ENCODE measurements around the gene KLHL18. TPM values are rescaled to one million over a fixed set of nuclear protein-coding genes. Genes with fewer than 3 reads are reported as not detected.

Gene KLHL18
- total RNA-seq, 2 donors from 2014 or later: 22.6 to 29.0 TPM

DNA sequence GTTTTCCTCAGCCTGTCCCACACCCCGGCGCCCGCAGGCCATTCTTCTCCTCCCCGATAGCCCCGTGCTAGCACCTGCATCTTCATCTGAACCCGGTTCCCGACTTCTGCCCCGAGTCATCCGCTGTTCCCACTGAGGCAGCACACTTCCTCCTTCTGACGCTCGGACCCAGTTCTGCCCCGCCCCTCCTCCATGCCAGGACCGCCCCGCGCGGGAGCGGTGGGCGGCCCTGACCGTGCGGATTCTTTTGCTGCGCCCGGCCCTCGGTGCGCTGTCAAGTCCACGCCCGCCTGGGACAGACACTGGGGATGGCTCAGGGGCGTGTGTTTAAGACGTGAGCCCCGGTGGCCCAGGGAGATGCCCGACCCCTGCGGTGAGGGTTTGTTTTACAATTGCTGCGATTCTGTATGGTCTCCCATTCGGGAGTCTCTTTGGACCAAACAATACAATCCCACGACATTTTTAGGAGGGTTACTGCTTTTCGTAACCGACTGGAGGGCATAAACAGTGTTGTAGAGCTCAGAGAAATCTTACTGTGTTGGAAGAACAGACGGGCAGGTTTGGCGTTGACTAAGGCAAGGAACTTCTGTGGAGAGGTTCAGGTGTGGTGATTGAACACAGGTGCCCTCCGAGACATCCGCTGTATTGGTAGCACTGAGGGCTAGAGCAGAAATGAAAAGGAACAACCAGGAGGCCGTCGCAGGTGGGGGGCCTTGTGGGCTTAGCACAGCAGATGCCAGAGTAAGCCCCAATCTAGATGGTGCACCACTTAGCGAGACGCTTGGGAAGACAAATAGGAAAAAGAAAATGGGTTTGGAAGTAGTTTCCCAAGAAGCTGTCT, 98.8 kb downstream of the KLHL18 start:
- ATAC-seq (replicated peaks in 1 of 2): peak; percentile 72 to 76
- peaks cover 66% of the 10 kb centered on the region for H3K4me1 Mint-ChIP-seq (ENCODE audit: low read depth)
- H3K27ac Mint-ChIP-seq: peak overlapping the region; percentile 66

GRCh38 chr3:47384425-47384824, 101.7 kb downstream of the KLHL18 start:
- ATAC-seq (replicated peaks in 1 of 2): no peak
- DNase-seq: no peak
- Mint-ChIP-seq H3K4me3 (no peak overlapping the region), H3K36me3 (ENCODE audit: insufficient read depth in 2 of 2) (peaks cover 5 to 10% of the 10 kb centered on the region in 2 donors), H3K9me3 (no peaks in the 10 kb centered on the region), H3K27ac (no peak overlapping the region), H3K27me3 (ENCODE audit: low read depth) (no peaks in the 10 kb centered on the region), H3K4me1 (ENCODE audit: low read depth) (peaks cover 64% of the 10 kb centered on the region)

More for the DNA sequence above, 98.8 kb downstream of the KLHL18 start:
- DNase-seq: peak; percentile 88 to 89
- Mint-ChIP-seq H3K27me3 (ENCODE audit: low read depth) (no peaks in the 10 kb centered on the region), H3K4me3 (peak overlapping the region; percentile 99 to 100), H3K36me3 (ENCODE audit: insufficient read depth in 2 of 2) (peaks cover 3 to 8% of the 10 kb centered on the region in 2 donors), H3K9me3 (no peaks in the 10 kb centered on the region)

GRCh38 chr3:47385007-47385406, 102.3 kb downstream of the KLHL18 start:
- Mint-ChIP-seq H3K4me1 (ENCODE audit: low read depth) (peaks cover 58% of the 10 kb centered on the region), H3K27me3 (ENCODE audit: low read depth) (no peaks in the 10 kb centered on the region), H3K4me3 (no peak overlapping the region), H3K9me3 (no peaks in the 10 kb centered on the region), H3K36me3 (ENCODE audit: insufficient read depth in 2 of 2) (peaks cover 5 to 10% of the 10 kb centered on the region in 2 donors), H3K27ac (no peak overlapping the region)
- no peak for DNase-seq
- ATAC-seq (replicated peaks in 1 of 2): no peak

DNA sequence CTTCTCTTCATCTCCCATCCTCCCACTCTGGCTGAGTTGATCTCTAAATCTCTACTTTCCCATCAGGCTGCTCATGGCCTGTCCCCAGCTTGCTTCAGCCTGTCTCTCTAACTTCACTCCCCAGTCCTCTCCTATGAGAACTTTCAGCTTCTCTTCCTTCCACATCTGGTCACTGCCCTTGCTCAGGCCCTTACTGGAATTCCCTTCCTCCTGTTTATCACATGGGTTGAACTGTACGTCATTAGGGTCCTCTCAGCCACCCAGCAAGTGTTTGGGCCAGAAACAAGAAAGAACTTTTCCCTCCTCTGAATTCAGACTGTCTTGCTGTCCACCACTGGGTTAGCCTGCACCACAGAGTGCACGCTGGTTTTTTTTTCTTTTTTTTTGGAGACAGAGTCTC, 103.1 kb downstream of the KLHL18 start:
- H3K4me1 Mint-ChIP-seq (ENCODE audit: low read depth): peaks cover 53% of the 10 kb centered on the region
- H3K4me3 Mint-ChIP-seq: no peak overlapping the region
- H3K27ac Mint-ChIP-seq: no peak overlapping the region
- H3K36me3 Mint-ChIP-seq (ENCODE audit: insufficient read depth in 2 of 2): peaks cover 2 to 8% of the 10 kb centered on the region in 2 donors
- no peak for DNase-seq
- H3K9me3 Mint-ChIP-seq: no peaks in the 10 kb centered on the region
- ATAC-seq (replicated peaks in 1 of 2): no peak
- no peaks in the 10 kb centered on the region for H3K27me3 Mint-ChIP-seq (ENCODE audit: low read depth)

DNA sequence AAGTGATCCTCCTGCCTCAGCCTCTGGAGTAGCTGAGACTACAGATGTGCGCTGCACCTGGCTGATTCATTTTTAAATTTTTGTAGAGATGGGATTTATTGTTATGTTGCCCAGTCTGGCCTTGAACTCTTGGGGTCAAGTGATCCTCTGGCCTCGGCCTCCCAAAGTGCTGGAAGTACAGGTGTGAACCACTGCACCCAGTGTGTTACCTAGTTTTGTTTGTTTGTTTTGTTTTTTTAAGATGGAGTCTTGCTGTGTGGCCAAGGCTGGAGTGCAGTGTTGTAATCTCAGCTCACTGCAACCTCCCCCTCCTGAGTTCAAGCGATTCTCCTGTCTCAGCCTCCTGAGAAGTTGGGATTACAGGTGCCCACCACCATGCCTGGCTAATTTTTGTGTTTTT, 110.2 kb downstream of the KLHL18 start:
- no peak overlapping the region for H3K27ac Mint-ChIP-seq
- H3K36me3 Mint-ChIP-seq (ENCODE audit: insufficient read depth in 2 of 2): peaks cover 0 to under 1% of the 10 kb centered on the region in 2 donors
- no peak for ATAC-seq (replicated peaks in 1 of 2)
- DNase-seq: no peak
- H3K4me3 Mint-ChIP-seq: no peak overlapping the region
- H3K27me3 Mint-ChIP-seq (ENCODE audit: low read depth): no peaks in the 10 kb centered on the region
- H3K4me1 Mint-ChIP-seq (ENCODE audit: low read depth): peaks cover 28% of the 10 kb centered on the region
- H3K9me3 Mint-ChIP-seq: no peaks in the 10 kb centered on the region

- no peak for DNase-seq
- Mint-ChIP-seq H3K36me3 (ENCODE audit: insufficient read depth in 2 of 2) (peaks cover 0 to 2% of the 10 kb centered on the region in 2 donors), H3K4me1 (ENCODE audit: low read depth) (peaks cover 28% of the 10 kb centered on the region), H3K27ac (no peak overlapping the region), H3K27me3 (ENCODE audit: low read depth) (no peaks in the 10 kb centered on the region), H3K4me3 (no peak overlapping the region), H3K9me3 (no peaks in the 10 kb centered on the region)
- ATAC-seq (replicated peaks in 1 of 2): no peak
Measured at GRCh38 chr3:47394140-47394870, 111.6 kb downstream of the KLHL18 start.

- ATAC-seq (replicated peaks in 1 of 2): no peak
- H3K27me3 Mint-ChIP-seq (ENCODE audit: low read depth): no peaks in the 10 kb centered on the region
- no peaks in the 10 kb centered on the region for H3K9me3 Mint-ChIP-seq
- H3K4me3 Mint-ChIP-seq: no peak overlapping the region
- no peak overlapping the region for H3K27ac Mint-ChIP-seq
- peaks cover 28% of the 10 kb centered on the region for H3K4me1 Mint-ChIP-seq (ENCODE audit: low read depth)
- peaks cover 0 to 2% of the 10 kb centered on the region in 2 donors for H3K36me3 Mint-ChIP-seq (ENCODE audit: insufficient read depth in 2 of 2)
- no peak for DNase-seq
Measured at GRCh38 chr3:47394881-47395280, 112.1 kb downstream of the KLHL18 start.

Other genes with a start within 250 kb of the KLHL18 start
- gene SETD2, start 118.8 kb upstream of the KLHL18 start, total RNA-seq: 10 to 100 TPM; 42.9 to 48.7 TPM
- gene KIF9, start 145 bp upstream of the KLHL18 start, total RNA-seq: 1 to 10 TPM; 3.2 to 4.0 TPM
- gene PTPN23, start 98.1 kb downstream of the KLHL18 start, total RNA-seq: 10 to 100 TPM; 24.1 to 38.8 TPM
- 10 to 100 TPM; 57.3 to 60.4 TPM for gene SCAP, start 193.0 kb downstream of the KLHL18 start, total RNA-seq
- gene ELP6, start 230.8 kb downstream of the KLHL18 start, total RNA-seq: 10 to 100 TPM; 44.4 to 45.5 TPM